HG03280 (cell line): ENCODE measurements around the gene MED10.
A peak's percentile ranks its signal among the peaks of the same experiment; 100 is the strongest.

Experiments used
- ATAC-seq: cut with Tn5 transposase; IDR thresholded peaks from one replicate; pipeline ENCODE4 v1.9.1; 2021; ENCODE audit warnings: mild to moderate bottlenecking, moderate library complexity; ENCODE audit not compliant: unreplicated experiment

The MED10 gene

GRCh38 chr5:6399980-6400910 is 21.9 kb upstream of the MED10 start:
- ATAC-seq: no peak

GRCh38 chr5:6398570-6399230 is 20.4 kb upstream of the MED10 start:
- no peak for ATAC-seq

GRCh38 chr5:6397536-6398269 is 19.4 kb upstream of the MED10 start:
- ATAC-seq: no peak

- no peak for ATAC-seq
Measured at GRCh38 chr5:6396836-6397535, 18.6 kb upstream of the MED10 start.

- ATAC-seq: no peak
Measured at GRCh38 chr5:6396043-6396442, 17.7 kb upstream of the MED10 start.

DNA sequence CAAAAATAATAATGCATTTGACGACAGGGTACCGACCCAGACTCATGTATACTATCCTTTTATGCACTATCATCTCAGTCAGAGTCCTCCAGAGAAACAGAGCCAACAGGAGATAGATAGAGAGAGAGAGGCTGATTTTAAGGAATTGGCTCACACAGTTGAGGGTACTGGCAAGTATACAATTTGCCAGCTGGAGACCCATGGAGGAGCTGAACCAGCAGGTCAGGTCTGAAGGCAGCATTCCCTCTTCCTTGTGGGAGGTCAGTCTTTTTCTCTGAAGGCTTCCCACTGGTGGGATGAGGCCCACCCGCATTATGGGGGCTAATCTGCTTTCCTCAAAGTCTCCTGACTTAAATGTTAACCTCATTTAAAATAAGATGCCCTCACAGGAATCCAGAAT is 17.3 kb upstream of the MED10 start:
- no peak for ATAC-seq

DNA sequence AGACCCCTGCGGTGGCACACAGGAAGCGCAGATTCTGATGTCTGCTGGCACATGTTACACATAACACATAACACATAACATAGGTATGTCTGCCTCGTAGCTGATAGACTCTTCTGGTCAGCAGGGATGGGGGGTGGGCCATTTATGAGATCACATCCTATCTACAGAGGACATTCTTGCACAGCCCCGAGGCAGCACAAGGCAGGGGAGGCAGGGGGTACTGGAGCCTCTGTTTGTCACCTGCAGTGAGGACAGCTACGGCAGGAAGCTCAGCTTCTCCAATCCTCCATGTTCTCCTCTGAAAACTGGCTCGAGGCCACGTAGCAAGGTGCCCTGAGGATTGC is 16.7 kb upstream of the MED10 start:
- ATAC-seq: no peak

DNA sequence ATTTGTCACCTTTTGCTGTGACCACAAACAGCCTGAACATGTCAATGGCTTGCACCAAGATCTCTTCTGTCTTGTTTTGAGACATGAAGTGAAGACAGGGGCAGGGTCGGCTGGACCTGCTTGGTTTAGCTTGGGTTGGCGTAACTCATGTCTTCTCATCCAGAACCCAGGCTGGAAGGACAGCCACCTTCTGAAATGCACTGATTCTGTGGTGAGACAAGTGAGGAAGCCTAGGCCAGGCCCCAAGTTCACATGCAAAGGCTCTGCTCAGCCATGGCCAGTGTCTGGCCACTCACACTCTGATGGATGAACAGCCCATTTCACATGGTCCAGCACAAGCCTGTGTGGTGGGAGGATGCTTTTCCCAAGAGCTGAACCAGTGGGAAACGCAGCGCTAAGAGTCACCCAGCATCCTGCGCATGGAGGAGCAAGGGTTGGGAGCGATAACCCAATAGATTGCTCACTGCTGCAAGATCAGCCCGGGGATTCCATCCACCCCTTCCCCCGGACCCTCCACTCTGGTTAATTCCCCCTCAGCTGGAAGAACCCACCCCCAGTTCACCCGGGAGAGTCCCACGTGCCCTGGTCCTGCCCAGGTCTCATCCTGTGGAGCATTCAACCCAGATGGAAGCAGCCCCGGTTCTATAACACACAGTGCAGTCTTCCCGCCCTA is 16.2 kb upstream of the MED10 start:
- ATAC-seq: no peak

DNA sequence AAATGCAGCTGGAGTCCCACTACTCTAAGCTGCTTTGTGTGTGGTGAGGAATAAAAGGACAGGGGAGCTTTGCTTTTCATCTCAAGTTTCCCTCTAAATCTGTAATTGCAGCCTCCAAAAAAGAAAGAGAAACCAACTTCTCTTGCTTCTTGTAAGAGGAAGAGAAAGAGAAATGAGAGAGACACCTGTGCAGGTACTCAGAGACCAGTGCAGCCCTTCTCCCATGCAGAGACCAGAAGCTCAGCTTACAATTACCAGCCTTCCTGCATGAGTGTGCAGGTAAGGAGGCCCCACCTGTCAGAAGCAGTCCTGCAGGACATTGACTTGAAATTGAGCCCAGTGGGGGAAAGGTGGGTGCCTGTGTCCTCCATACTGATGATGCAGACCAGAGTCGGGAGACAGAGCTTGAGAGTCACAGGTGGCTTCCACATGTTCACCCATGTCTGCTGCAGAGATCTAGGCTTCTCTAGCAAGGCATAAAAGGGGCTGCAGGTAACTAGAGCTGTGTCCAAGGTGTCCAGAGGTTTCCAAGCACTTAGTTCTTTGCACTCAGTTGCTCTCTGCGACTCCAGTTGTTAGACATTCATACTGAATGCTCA is 15.3 kb upstream of the MED10 start:
- ATAC-seq: peak; percentile 56

GRCh38 chr5:6392561-6392960 is 14.2 kb upstream of the MED10 start:
- ATAC-seq: no peak

DNA sequence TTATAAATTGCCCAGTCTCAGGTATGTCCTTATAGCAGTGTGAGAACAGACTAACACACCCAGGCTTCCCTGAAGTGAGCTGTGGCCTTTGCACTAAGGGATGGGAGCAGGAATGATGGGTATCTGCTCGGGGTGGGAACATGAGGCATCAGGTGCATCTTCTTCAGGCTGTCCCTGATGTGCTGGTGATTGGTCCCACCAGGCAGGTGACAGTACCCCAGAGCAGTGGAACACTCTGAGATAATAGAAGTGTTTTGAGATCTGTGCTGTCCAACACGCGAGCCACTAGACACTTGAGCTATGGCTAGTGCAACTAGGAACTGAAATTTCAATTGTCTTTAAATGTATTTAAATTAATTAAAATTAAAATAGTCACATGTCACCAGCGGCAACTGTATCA is 12.8 kb upstream of the MED10 start:
- no peak for ATAC-seq

DNA sequence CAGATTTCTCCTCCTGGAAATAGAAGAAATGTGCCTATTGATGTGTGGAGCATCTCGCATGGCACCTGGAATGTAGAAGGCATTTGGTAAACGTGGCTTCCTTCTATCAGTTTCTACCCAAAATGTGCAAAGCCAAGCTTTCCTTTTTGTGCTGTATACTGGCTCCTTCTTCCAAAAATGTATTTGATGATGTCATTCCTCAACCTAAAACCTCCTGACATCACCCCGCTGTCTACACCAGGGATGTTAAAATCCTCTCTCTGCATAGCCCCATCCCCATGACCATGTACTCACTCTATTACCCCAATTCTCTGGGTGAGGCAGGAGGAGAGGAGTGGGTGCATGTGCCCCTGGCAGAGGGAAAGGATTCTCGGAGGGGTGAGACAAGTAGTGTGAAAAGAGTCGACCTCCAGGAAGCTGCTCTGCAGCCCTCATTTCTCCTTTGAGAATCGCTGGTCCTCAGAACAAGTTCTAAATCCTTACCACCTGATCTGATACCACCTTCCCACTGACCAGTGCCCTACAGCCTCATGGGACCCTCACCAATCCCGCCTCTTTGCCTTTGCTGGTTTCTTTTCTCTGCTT is 11.7 kb upstream of the MED10 start:
- ATAC-seq: no peak

- ATAC-seq: no peak
Measured at GRCh38 chr5:6389397-6389796, 11.1 kb upstream of the MED10 start.

DNA sequence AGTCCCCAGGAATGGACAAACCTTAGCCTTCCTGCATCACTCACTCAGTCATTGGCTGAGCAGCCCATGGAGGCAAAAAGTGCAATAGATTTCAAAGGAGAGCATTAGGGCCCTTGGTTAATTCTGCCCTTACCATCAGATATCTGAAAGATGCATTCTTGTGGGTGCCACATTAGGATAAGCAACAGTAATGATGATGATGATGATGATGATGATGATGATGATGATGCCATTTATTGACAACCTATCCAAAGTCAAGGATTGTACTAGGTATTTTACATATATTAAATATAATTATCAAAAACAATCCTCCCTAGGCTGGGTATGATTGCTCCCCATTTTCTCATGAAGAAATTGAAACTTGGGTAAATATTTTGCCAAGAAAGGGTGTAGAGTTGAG is 9.6 kb upstream of the MED10 start:
- no peak for ATAC-seq

DNA sequence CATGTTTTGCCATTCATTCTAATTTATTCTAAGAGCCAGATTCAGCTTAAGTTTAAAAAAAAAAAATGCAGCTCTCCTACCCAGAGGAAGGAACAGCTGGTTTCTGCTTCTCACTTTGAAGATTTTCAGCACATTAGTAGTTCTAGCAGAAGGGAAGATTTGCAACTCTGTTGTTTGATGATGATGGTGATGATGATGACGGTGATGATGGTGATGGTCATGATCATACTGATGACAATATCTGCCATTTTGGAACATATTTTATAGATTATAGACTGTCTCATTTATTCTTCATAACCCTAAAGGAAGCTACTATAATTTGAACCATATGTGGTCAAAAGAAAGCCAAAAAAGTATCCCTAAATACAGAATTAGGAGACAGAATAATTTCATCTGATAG is 7.9 kb upstream of the MED10 start:
- ATAC-seq: no peak

DNA sequence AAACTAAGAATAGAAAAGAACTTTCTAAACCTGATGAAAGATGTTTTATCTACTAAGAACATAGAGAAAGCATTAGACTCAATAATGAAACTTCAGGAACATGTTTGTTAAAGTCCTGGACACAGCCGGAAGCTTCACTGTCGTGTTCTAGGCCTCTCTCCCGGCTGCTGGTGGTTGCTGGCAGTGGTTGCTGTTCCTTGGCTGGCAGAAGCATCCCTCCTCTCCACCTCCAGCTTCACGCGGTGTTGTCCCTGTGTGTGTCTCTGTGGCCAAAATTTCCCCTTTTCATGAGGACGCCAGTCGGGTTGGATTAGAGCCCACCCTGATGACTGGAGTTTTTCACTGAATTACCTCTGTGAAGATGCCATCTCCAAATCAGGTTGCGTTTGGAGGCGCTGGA is 6.5 kb upstream of the MED10 start:
- ATAC-seq: no peak

- no peak for ATAC-seq
Measured at GRCh38 chr5:6383376-6383775, 5.0 kb upstream of the MED10 start.

DNA sequence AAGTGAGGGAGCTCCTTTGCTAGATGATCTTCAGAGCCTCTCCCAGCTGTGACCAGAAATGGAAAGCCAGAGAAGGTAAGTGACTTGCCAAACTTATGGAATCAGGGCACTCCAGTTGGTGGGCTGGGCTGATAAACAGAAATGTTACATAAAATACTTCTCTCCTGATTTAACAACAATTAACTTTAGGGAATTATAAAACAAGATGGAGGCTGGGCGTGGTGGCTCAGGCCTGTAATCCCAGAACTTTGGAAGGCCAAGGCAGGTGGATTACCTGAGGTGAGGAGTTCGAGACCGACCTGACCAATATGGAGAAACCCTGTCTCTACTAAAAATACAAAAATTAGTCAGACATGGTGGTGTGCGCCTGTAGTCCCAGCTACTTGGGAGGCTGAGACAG is 899 bp upstream of the MED10 start:
- no peak for ATAC-seq

DNA sequence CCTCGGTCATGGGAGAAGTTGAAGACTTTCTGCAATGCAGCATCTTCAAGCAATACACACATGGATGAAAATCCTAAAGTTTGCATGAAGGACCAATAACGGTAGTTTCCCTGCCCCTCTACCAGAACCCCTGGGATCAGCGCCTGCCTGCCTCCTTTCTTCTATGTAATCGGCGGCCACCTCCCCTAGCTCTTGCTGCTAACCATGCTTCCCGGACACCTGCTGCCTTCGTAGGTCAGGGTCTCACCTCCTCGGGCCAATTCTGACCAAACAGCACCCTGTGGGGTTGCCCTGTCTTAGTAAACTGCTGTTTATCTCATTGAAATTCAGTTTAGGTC is 388 bp upstream of the MED10 start:
- peak; percentile 27 for ATAC-seq

GRCh38 chr5:6377582-6377904 is 804 bp downstream of the MED10 start:
- ATAC-seq: no peak
